Measurements from ENCODE around the gene TMEM248.

TMEM248 gene

DNA sequence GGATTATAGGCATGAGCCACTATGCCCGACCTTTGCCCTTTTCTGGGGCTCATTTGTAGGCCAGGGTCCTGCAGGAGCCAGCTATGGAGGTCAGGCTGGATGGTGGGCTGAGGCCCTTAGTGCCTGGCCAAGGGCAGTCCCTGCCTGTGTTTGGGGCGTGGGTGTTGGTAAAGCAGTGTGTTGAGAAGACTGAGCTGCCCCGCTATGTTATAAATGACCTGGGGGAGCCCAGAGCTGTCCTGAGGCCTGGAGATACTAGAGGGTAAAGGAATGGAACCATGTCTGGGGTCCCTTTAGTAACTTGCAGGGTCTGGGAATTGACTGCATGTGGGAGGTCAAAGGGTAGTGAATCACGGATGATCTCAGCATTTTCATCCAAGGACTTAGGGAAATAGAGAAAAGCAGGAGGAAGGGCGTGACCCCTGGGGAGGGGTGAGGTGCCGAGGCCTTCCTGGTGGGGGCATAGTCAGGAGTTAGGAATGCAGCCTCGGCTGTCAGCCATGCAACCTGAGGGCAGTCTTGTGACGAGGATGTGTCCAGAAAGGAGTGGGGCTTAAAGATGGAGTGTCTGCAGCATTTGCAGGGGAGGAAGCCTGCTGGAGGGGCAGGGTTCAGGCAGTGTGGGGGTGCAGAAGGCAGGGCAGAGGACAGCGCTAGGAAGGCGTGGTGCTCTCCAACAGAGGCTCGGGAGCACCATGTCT lies 31.5 kb downstream of the TMEM248 start:
- peak; percentile 50 for DNase-seq (ENCODE audit: low read depth)
- no peak overlapping the region for H3K4me3 ChIP-seq (ENCODE audit: low read length)
- TF ChIP-seq, protein P1, sequence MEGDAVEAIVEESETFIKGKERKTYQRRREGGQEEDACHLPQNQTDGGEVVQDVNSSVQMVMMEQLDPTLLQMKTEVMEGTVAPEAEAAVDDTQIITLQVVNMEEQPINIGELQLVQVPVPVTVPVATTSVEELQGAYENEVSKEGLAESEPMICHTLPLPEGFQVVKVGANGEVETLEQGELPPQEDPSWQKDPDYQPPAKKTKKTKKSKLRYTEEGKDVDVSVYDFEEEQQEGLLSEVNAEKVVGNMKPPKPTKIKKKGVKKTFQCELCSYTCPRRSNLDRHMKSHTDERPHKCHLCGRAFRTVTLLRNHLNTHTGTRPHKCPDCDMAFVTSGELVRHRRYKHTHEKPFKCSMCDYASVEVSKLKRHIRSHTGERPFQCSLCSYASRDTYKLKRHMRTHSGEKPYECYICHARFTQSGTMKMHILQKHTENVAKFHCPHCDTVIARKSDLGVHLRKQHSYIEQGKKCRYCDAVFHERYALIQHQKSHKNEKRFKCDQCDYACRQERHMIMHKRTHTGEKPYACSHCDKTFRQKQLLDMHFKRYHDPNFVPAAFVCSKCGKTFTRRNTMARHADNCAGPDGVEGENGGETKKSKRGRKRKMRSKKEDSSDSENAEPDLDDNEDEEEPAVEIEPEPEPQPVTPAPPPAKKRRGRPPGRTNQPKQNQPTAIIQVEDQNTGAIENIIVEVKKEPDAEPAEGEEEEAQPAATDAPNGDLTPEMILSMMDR (conservative IDR thresholded peaks at IDR 0.05; ENCODE audit: low read length) = no peak

- H3K4me3 ChIP-seq (ENCODE audit: low read length) = no peak overlapping the region
- no peak for DNase-seq (ENCODE audit: low read depth)
- TF ChIP-seq, protein P1 (conservative IDR thresholded peaks at IDR 0.05; ENCODE audit: low read length) = no peak
Measured at GRCh38 chr7:66953044-66953427, 32.0 kb downstream of the TMEM248 start.

DNA sequence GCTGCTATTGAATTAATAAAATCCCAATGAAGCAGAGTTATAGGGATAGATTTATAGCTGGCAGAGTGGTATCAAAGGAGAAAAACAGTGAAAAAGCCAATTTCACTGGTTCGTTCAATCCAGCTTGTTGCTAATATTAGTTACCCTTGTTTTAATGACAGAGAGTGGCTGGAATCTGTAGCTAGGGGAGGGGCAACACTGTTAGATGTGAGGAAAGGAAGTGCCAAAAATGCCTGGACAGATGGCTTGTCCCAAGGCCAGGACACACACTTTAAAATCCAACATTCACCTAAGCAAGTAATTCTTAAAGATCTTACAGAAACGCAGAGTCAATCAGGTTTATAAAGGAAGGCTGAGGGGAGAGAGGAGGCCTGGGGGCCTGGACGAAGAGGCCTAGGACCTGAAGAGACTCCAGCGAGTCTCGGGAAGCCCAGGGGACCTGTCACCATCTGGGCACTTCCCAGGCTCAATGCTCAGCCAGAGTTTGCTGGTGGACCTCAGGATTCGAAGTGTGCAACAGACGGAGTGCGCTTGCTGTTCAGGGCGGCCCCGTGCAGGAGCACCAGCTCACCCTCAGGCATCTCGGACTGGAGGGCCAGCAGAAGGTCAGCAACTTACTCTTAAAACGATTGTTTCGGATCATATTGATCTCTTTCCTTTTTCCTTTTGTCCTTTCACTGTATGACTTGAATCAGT lies 36.7 kb downstream of the TMEM248 start:
- no peak overlapping the region for H3K4me3 ChIP-seq (ENCODE audit: low read length)
- TF ChIP-seq, protein P1 (conservative IDR thresholded peaks at IDR 0.05; ENCODE audit: low read length) = no peak
- DNase-seq (ENCODE audit: low read depth) = peak; percentile 43

DNA sequence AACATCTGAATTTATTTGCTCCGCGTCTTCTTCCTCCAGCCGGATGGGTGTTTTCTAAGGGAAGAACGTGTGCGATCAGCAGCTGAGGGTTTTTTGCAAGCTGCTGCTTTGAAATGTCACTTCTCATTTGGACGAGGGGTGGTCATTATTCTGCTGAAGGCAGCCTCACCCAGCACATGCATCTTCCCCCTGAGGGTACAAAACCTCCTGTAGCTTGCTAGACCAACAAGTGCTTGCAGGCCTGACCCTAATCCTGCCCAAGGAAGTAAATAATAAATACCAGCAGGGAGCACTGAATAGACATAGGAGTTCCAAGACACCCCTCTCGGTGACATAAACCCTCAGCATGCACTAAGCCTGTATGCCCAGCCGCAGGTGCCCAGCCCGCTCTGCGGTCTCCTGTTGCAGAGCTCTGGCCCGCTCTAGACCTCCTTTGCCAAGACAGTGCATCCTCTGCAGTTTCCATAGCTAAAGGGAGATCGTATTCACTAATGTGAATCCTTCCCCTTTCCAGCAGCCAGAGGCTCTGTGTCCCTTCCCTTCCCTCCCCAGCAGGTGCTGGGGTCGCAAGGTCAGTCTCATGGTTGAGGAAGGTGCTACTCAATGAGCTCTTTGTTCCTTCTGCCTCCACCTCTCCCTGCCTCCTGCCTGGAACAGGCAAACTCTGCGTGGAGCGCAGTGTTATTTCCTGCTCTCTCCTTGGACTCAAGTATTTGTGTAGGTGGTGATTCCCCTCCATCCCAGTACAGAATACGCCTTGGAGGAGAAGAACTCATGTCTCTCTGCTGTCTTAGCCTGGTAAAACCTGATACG lies 37.7 kb downstream of the TMEM248 start:
- no peak for DNase-seq (ENCODE audit: low read depth)
- TF ChIP-seq, protein P1 (conservative IDR thresholded peaks at IDR 0.05; ENCODE audit: low read length) = no peak
- no peak overlapping the region for H3K4me3 ChIP-seq (ENCODE audit: low read length)

DNA sequence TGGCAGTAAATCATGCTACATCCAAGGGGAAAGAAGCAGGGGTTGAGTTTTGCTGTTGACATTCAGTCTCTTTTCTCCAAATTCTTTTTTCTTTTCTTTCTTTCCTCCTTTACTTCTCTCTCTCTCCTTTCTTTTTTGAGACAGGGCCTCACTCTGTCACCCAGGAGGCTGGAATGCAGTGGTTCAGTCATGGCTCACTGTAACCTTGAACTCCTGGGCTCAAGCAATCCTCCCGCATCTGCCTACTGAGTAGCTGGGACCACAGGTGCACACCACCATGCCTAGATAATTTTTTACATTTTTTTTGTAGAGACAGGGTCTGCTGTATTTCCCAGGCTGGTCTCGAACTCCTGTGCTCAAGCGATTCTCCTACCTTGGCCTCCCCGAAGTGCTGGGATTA lies 39.2 kb downstream of the TMEM248 start:
- TF ChIP-seq, protein P1 (conservative IDR thresholded peaks at IDR 0.05; ENCODE audit: low read length) = no peak
- no peak overlapping the region for H3K4me3 ChIP-seq (ENCODE audit: low read length)
- no peak for DNase-seq (ENCODE audit: low read depth)

- DNase-seq (ENCODE audit: low read depth) = no peak
- TF ChIP-seq, protein P1 (conservative IDR thresholded peaks at IDR 0.05; ENCODE audit: low read length) = no peak
- no peak overlapping the region for H3K4me3 ChIP-seq (ENCODE audit: low read length)
Measured at GRCh38 chr7:66961096-66961495, 40.1 kb downstream of the TMEM248 start.

Data from AG10803 (cell line).